H9 (cell line): ENCODE measurements around the gene DAPK1. TPM values are rescaled to one million over a fixed set of nuclear protein-coding genes. Genes with fewer than 3 reads are reported as not detected.

ENCODE experiments used
- DNase-seq: peaks from one replicate; pipeline ENCODE4 v3.0.0-alpha.2; 2017
- H2AFZ ChIP-seq: one replicate; pipeline ENCODE4 v1.6.1; 2013; ENCODE audit warnings: mild to moderate bottlenecking, low read length, control low read depth, moderate library complexity
- H2AK5ac ChIP-seq: 2 replicates; pipeline ENCODE4 v1.6.1; 2013; ENCODE audit warnings: low read length, control low read depth, mixed read lengths; ENCODE audit not compliant: insufficient read length
- H2BK120ac ChIP-seq: one replicate; pipeline ENCODE4 v1.6.1; 2013; ENCODE audit warnings: low read depth, mild to moderate bottlenecking, low read length, control low read depth, inconsistent platforms; ENCODE audit not compliant: poor library complexity, severe bottlenecking
- H2BK12ac ChIP-seq: 2 replicates; pipeline ENCODE4 v1.6.1; 2013; ENCODE audit warnings: low read length, control low read depth, mixed read lengths, low read depth; ENCODE audit not compliant: insufficient read length
- H2BK15ac ChIP-seq: 2 replicates; pipeline ENCODE4 v1.6.1; 2013; ENCODE audit warnings: low read depth, low read length, control low read depth
- H2BK20ac ChIP-seq: one replicate; pipeline ENCODE4 v1.6.1; 2013; ENCODE audit warnings: low read depth, mild to moderate bottlenecking, low read length, control low read depth, inconsistent platforms; ENCODE audit not compliant: poor library complexity, severe bottlenecking
- H2BK5ac ChIP-seq: 2 replicates; pipeline ENCODE4 v1.6.1; 2013; ENCODE audit warnings: low read length, control low read depth, mixed read lengths; ENCODE audit not compliant: insufficient read length
- H3K14ac ChIP-seq: 2 replicates; pipeline ENCODE4 v1.6.1; 2013; ENCODE audit warnings: low read length, control low read depth; ENCODE audit not compliant: insufficient read depth
- H3K18ac ChIP-seq: 2 replicates; pipeline ENCODE4 v1.6.1; 2013; ENCODE audit warnings: low read depth, mild to moderate bottlenecking, mixed read lengths, low read length, control low read depth; ENCODE audit not compliant: insufficient read length
- H3K23ac ChIP-seq: 2 replicates; pipeline ENCODE4 v1.6.1; 2013; ENCODE audit warnings: low read length, control low read depth, mixed read lengths, low read depth; ENCODE audit not compliant: insufficient read length
- H3K23me2 ChIP-seq: 2 replicates; pipeline ENCODE4 v1.6.1; 2013; ENCODE audit warnings: low read depth, mild to moderate bottlenecking, mixed read lengths, low read length, control low read depth; ENCODE audit not compliant: insufficient read length, poor library complexity, severe bottlenecking
- H3K27ac ChIP-seq: 2 replicates; pipeline ENCODE4 v1.5.1; 2013; ENCODE audit warnings: low read length, control low read depth, mixed read lengths, low read depth; ENCODE audit not compliant: insufficient read length
- H3K27me3 ChIP-seq: 2 replicates; pipeline ENCODE4 v1.6.1; 2013; ENCODE audit warnings: low read length, control low read depth, inconsistent platforms; ENCODE audit not compliant: insufficient read depth
- H3K4ac ChIP-seq: 2 replicates; pipeline ENCODE4 v1.6.1; 2013; ENCODE audit warnings: low read depth, mild to moderate bottlenecking, control low read depth, inconsistent platforms, low read length, moderate library complexity
- H3K4me1 ChIP-seq: 2 replicates; pipeline ENCODE4 v1.6.1; 2013; ENCODE audit warnings: low read length, control low read depth, inconsistent platforms; ENCODE audit not compliant: insufficient read depth
- H3K4me2 ChIP-seq: 2 replicates; pipeline ENCODE4 v1.6.1; 2013; ENCODE audit warnings: low read length, control low read depth, mixed read lengths; ENCODE audit not compliant: insufficient read length, insufficient read depth
- H3K56ac ChIP-seq: 2 replicates; pipeline ENCODE4 v1.6.1; 2013; ENCODE audit warnings: low read depth, mild to moderate bottlenecking, mixed read lengths, low read length, control low read depth; ENCODE audit not compliant: insufficient read length
- H3K79me1 ChIP-seq: 2 replicates; pipeline ENCODE4 v1.6.1; 2013; ENCODE audit warnings: low read depth, mild to moderate bottlenecking, moderate library complexity, low read length, control low read depth, inconsistent platforms; ENCODE audit not compliant: insufficient read depth, poor library complexity, severe bottlenecking
- H3K79me2 ChIP-seq: 2 replicates; pipeline ENCODE4 v1.6.1; 2013; ENCODE audit warnings: low read length, control low read depth, inconsistent platforms; ENCODE audit not compliant: insufficient read depth
- H3K9ac ChIP-seq: 2 replicates; pipeline ENCODE4 v1.6.1; 2013; ENCODE audit warnings: low read length, control low read depth, mixed read lengths; ENCODE audit not compliant: insufficient read length; ENCODE audit errors: extremely low read depth
- H3K9me3 ChIP-seq: one replicate; pipeline ENCODE4 v1.6.1; 2013; ENCODE audit warnings: low read depth, low read length, inconsistent platforms; ENCODE audit not compliant: control insufficient read depth
- H3T11ph ChIP-seq: one replicate; pipeline ENCODE4 v1.6.1; 2013; ENCODE audit warnings: mild to moderate bottlenecking, low read length, control low read depth, inconsistent platforms
- H4K20me1 ChIP-seq: one replicate; pipeline ENCODE4 v1.6.1; 2013; ENCODE audit not compliant: control insufficient read depth, insufficient read length, insufficient read depth
- H4K5ac ChIP-seq: 2 replicates; pipeline ENCODE4 v1.6.1; 2013; ENCODE audit warnings: low read depth, mild to moderate bottlenecking, mixed read lengths, low read length, control low read depth; ENCODE audit not compliant: insufficient read length
- H4K8ac ChIP-seq: replicated peaks from 2 replicates; pipeline ENCODE4 v1.6.1; 2013; ENCODE audit warnings: low read length, control low read depth, mixed read lengths, low read depth; ENCODE audit not compliant: insufficient read length
- H4K91ac ChIP-seq: 2 replicates; pipeline ENCODE4 v1.6.1; 2013; ENCODE audit warnings: low read depth, mild to moderate bottlenecking, moderate library complexity, mixed read lengths, low read length, control low read depth; ENCODE audit not compliant: insufficient read length
- H3K27ac Mint-ChIP-seq, 3 experiments: 2 replicates in 2 of 3; 3 replicates in 1 of 3; pipeline ENCODE4 v1.8.0; 2020 to 2021; ENCODE audit warnings: mixed read lengths in 3 of 3, mild to moderate bottlenecking in 1 of 3, moderate library complexity in 1 of 3
- H3K27me3 Mint-ChIP-seq: 2 replicates; pipeline ENCODE4 v1.8.0; 2021; ENCODE audit warnings: low read depth, mild to moderate bottlenecking, moderate library complexity, mixed read lengths
- H3K36me3 Mint-ChIP-seq, 3 experiments: 2 replicates in 2 of 3; 3 replicates in 1 of 3; pipeline ENCODE4 v1.8.0; 2020 to 2021; ENCODE audit warnings: low read depth in 3 of 3, mixed read lengths in 3 of 3; ENCODE audit not compliant: insufficient read depth in 1 of 3
- H3K4me1 Mint-ChIP-seq, 2 experiments: 2 replicates each; pipeline ENCODE4 v1.8.0; 2020; ENCODE audit warnings: mixed read lengths in 2 of 2
- H3K4me3 Mint-ChIP-seq, 2 experiments: 2 replicates in 1 of 2; 3 replicates in 1 of 2; pipeline ENCODE4 v1.8.0; 2020 to 2021; ENCODE audit warnings: mild to moderate bottlenecking in 2 of 2, mixed read lengths in 2 of 2, moderate library complexity in 1 of 2
- H3K9me3 Mint-ChIP-seq, 2 experiments: 2 replicates in 1 of 2; 3 replicates in 1 of 2; pipeline ENCODE4 v1.8.0; 2020; ENCODE audit warnings: mild to moderate bottlenecking in 2 of 2, mixed read lengths in 2 of 2, moderate library complexity in 1 of 2
- WGBS: extraction: QIAGEN DNeasy Blood & Tissue Kit; methylation state at CpG from one replicate; pipeline ENCODE4 v1.1.7; 2013; ENCODE audit warnings: missing lambda C conversion rate, low lambda C conversion rate, mixed read lengths; ENCODE audit not compliant: insufficient read length; ENCODE audit errors: extremely low coverage; 5-methylcytosine and 5-hydroxymethylcytosine counted together
- total RNA-seq: library from RNA; stranded (reverse); gene quantifications from 2 replicates; pipeline ENCODE4 v1.2.1, GENCODE V29; 2021
- TF ChIP-seq, protein P1 (sequence below): fragments of 200-600 bp; sonication (generic); conservative IDR thresholded peaks from 3 replicates; pipeline ENCODE4 v1.8.0; 2021; ENCODE audit warnings: antibody characterized with exemption, mild to moderate bottlenecking

DAPK1 gene
- total RNA-seq, 1 experiment from 2014 or later = 79.4 TPM

DNA sequence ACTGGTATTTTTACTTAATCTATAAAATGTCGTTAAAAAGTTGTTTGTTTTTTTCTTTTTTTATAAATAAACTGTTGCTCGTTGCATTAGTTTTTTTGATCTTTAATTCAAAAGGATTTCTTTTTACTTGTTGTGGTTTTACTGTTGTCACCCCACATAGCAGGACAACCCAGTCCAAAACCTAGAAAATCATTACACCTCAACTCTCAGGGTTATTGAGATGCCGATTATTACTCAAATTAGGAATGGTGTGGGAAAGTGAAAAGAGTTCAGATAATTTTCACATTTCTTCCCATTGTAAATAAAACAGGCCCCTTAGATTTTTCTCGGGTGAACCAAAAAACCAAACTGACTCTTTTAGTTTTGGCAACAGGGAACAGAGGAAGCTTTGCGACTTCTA, 210.9 kb downstream of the DAPK1 start:
- no peak overlapping the region for H3T11ph ChIP-seq
- H4K8ac ChIP-seq = no peak overlapping the region
- TF ChIP-seq, protein P1, sequence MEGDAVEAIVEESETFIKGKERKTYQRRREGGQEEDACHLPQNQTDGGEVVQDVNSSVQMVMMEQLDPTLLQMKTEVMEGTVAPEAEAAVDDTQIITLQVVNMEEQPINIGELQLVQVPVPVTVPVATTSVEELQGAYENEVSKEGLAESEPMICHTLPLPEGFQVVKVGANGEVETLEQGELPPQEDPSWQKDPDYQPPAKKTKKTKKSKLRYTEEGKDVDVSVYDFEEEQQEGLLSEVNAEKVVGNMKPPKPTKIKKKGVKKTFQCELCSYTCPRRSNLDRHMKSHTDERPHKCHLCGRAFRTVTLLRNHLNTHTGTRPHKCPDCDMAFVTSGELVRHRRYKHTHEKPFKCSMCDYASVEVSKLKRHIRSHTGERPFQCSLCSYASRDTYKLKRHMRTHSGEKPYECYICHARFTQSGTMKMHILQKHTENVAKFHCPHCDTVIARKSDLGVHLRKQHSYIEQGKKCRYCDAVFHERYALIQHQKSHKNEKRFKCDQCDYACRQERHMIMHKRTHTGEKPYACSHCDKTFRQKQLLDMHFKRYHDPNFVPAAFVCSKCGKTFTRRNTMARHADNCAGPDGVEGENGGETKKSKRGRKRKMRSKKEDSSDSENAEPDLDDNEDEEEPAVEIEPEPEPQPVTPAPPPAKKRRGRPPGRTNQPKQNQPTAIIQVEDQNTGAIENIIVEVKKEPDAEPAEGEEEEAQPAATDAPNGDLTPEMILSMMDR = no peak
- no peak overlapping the region for H2BK20ac ChIP-seq
- no peak overlapping the region for H3K23ac ChIP-seq
- no peak overlapping the region for H3K4me2 ChIP-seq
- DNase-seq = no peak
- Mint-ChIP-seq H3K36me3 (peaks cover 27 to 47% (median 39%) of the 10 kb centered on the region in 3 experiments), H3K27ac (no peak overlapping the region), H3K27me3 (no peaks in the 10 kb centered on the region), H3K9me3 (no peaks in the 10 kb centered on the region), H3K4me1 (no peaks in the 10 kb centered on the region), H3K4me3 (no peak overlapping the region)
- H3K18ac ChIP-seq = no peak overlapping the region
- no peaks in the 10 kb centered on the region for H3K4me1 ChIP-seq
- H2BK120ac ChIP-seq = no peak overlapping the region
- H3K27ac ChIP-seq = no peak overlapping the region
- no peak overlapping the region for H3K9ac ChIP-seq
- H3K56ac ChIP-seq = no peak overlapping the region
- no peak overlapping the region for H4K91ac ChIP-seq
- no CpG with 5 or more reads among the region's 5 CpGs for WGBS
- no peaks in the 10 kb centered on the region for H3K9me3 ChIP-seq
- H3K23me2 ChIP-seq = no peaks in the 10 kb centered on the region
- no peaks in the 10 kb centered on the region for H3K27me3 ChIP-seq
- peaks cover 2% of the 10 kb centered on the region for H4K20me1 ChIP-seq
- H2BK15ac ChIP-seq = no peak overlapping the region
- H2BK5ac ChIP-seq = no peak overlapping the region
- no peak overlapping the region for H2AK5ac ChIP-seq
- H3K79me1 ChIP-seq = no peaks in the 10 kb centered on the region
- H3K79me2 ChIP-seq = no peaks in the 10 kb centered on the region
- H3K4ac ChIP-seq = no peak overlapping the region
- no peak overlapping the region for H3K14ac ChIP-seq
- H2BK12ac ChIP-seq = no peak overlapping the region
- no peak overlapping the region for H4K5ac ChIP-seq
- no peak overlapping the region for H2AFZ ChIP-seq
